H1 (cell line): ENCODE results near the gene TTBK2. TPM values are rescaled to one million over a fixed set of nuclear protein-coding genes. Genes with fewer than 3 reads are reported as not detected.

Source experiments
- CTCF ChIA-PET: fragments of 300-600 bp; sonication (Branson Sonifier 250); formaldehyde crosslinking; loops from one replicate; lab custom pipeline; 2021; ENCODE audit not compliant: partially characterized antibody; lab: Charles Lee
- POLR2A ChIA-PET: fragments of 300-600 bp; sonication (Branson Sonifier 250); formaldehyde crosslinking; loops from one replicate; lab custom pipeline; 2021; ENCODE audit warnings: inconsistent platforms; ENCODE audit not compliant: partially characterized antibody; lab: Charles Lee
- DNase-seq, 2 experiments: peaks; one replicate each; pipeline versions ENCODE4 v3.0.0 to v3.0.0-alpha.2; 2010 to 2022; ENCODE audit warnings: low spot score in 2 of 2, low read depth in 1 of 2, mixed read lengths in 1 of 2
- FAIRE-seq: peaks from 2 replicates; lab custom pipeline; 2011; peaks lifted over from hg19 to GRCh38; lab: Jason Lieb, UNC
- H2AFZ ChIP-seq: 2 replicates; pipeline ENCODE4 v1.8.1; 2012; ENCODE audit warnings: low read length, inconsistent platforms
- H2AK5ac ChIP-seq: 2 replicates; pipeline ENCODE4 v1.6.1; 2013; ENCODE audit warnings: low read depth, low read length
- H2BK120ac ChIP-seq: replicated peaks from 2 replicates; pipeline ENCODE3; 2013; ENCODE audit warnings: low read depth, low read length, inconsistent platforms
- H2BK12ac ChIP-seq: 2 replicates; pipeline ENCODE4 v1.6.1; 2013; ENCODE audit warnings: low read depth, low read length
- H2BK15ac ChIP-seq: 2 replicates; pipeline ENCODE4 v1.6.1; 2013; ENCODE audit warnings: low read length
- H2BK20ac ChIP-seq: 2 replicates; pipeline ENCODE4 v1.6.1; 2013; ENCODE audit warnings: low read length
- H2BK5ac ChIP-seq: 2 replicates; pipeline ENCODE4 v1.6.1; 2013; ENCODE audit warnings: low read depth, low read length
- H3K14ac ChIP-seq: 2 replicates; pipeline ENCODE4 v1.6.1; 2013; ENCODE audit warnings: inconsistent platforms; ENCODE audit not compliant: insufficient read length
- H3K18ac ChIP-seq: 2 replicates; pipeline ENCODE4 v1.6.1; 2013; ENCODE audit warnings: low read length; ENCODE audit errors: extremely low read depth
- H3K23ac ChIP-seq: 2 replicates; pipeline ENCODE4 v1.6.1; 2013; ENCODE audit warnings: inconsistent platforms; ENCODE audit not compliant: insufficient read length
- H3K23me2 ChIP-seq: 2 replicates; pipeline ENCODE4 v1.6.1; 2013; ENCODE audit warnings: low read depth, low read length
- H3K27ac ChIP-seq: 2 replicates; pipeline ENCODE4 v1.6.1; 2011; ENCODE audit warnings: low read depth, low read length, inconsistent platforms
- H3K27me3 ChIP-seq, 4 experiments: replicated peaks in 1 of 4; 1 replicate in 1 of 4; 2 replicates in 3 of 4; pipeline versions ENCODE4 v1.6.1 to v1.8.1; 2011 to 2013; ENCODE audit warnings: low read length in 3 of 4, mild to moderate bottlenecking in 3 of 4, inconsistent platforms in 2 of 4, mixed read lengths in 2 of 4, moderate library complexity in 1 of 4; ENCODE audit not compliant: control insufficient read depth in 3 of 4, insufficient read depth in 3 of 4; ENCODE audit errors: extremely low read depth in 1 of 4
- H3K36me3 ChIP-seq, 4 experiments: 2 replicates each; pipeline versions ENCODE4 v1.6.1 to v1.8.1; 2011 to 2013; ENCODE audit warnings: mild to moderate bottlenecking in 4 of 4, low read length in 3 of 4, moderate library complexity in 2 of 4, control low read depth in 1 of 4, inconsistent platforms in 1 of 4; ENCODE audit not compliant: insufficient read depth in 4 of 4, control insufficient read depth in 2 of 4
- H3K4ac ChIP-seq: replicated peaks from 2 replicates; pipeline ENCODE3; 2013; ENCODE audit warnings: low read length, low read depth, mixed read lengths, inconsistent platforms; ENCODE audit not compliant: insufficient read length
- H3K4me1 ChIP-seq, 4 experiments: replicated peaks in 1 of 4; 1 replicate in 1 of 4; 2 replicates in 3 of 4; pipeline versions ENCODE4 v1.6.1 to v1.8.1; 2011 to 2013; ENCODE audit warnings: low read length in 3 of 4, inconsistent platforms in 2 of 4, mixed read lengths in 1 of 4; ENCODE audit not compliant: insufficient read depth in 4 of 4, control insufficient read depth in 3 of 4
- H3K4me2 ChIP-seq, 2 experiments: 2 replicates each; pipeline versions ENCODE4 v1.6.1 to v1.8.1; 2011 to 2013; ENCODE audit warnings: low read depth in 2 of 2, low read length in 2 of 2, control low read depth in 1 of 2, inconsistent platforms in 1 of 2, mild to moderate bottlenecking in 1 of 2; ENCODE audit not compliant: insufficient read depth in 1 of 2
- H3K4me3 ChIP-seq, 4 experiments: fragments of 200-600, 300-600 bp in 1 of 4; sonication (generic), shearing (Covaris generic), sonication (Bioruptor Twin) in 1 of 4; 2 replicates each; pipeline versions ENCODE4 v1.5.1 to v1.8.1; 2011 to 2016; ENCODE audit warnings: low read length in 4 of 4, low read depth in 3 of 4, control low read depth in 2 of 4, inconsistent platforms in 2 of 4, mild to moderate bottlenecking in 2 of 4, mixed read lengths in 1 of 4, moderate library complexity in 1 of 4; ENCODE audit not compliant: insufficient read depth in 2 of 4; ENCODE audit errors: extremely low read depth in 1 of 4
- H3K56ac ChIP-seq: replicated peaks from 2 replicates; pipeline ENCODE3; 2013; ENCODE audit warnings: low read depth, mild to moderate bottlenecking, mixed read lengths, low read length, inconsistent platforms; ENCODE audit not compliant: insufficient read length
- H3K79me1 ChIP-seq: 2 replicates; pipeline ENCODE4 v1.6.1; 2013; ENCODE audit warnings: low read depth, low read length, control low read depth
- H3K79me2 ChIP-seq, 2 experiments: 2 replicates each; pipeline versions ENCODE4 v1.6.1 to v1.8.1; 2012 to 2013; ENCODE audit warnings: low read length in 2 of 2, mild to moderate bottlenecking in 2 of 2, inconsistent platforms in 1 of 2; ENCODE audit not compliant: insufficient read depth in 2 of 2, control insufficient read depth in 1 of 2
- H3K9ac ChIP-seq, 4 experiments: replicated peaks in 1 of 4; 1 replicate in 1 of 4; 2 replicates in 3 of 4; pipeline versions ENCODE4 v1.6.1 to v1.8.1; 2011 to 2013; ENCODE audit warnings: low read depth in 3 of 4, low read length in 3 of 4, control low read depth in 2 of 4, mild to moderate bottlenecking in 2 of 4, moderate library complexity in 2 of 4, inconsistent platforms in 1 of 4; ENCODE audit errors: extremely low read depth in 1 of 4
- H3K9me3 ChIP-seq, 2 experiments: 2 replicates each; pipeline versions ENCODE4 v1.6.1 to v1.8.1; 2012 to 2013; ENCODE audit warnings: mild to moderate bottlenecking in 2 of 2, moderate library complexity in 2 of 2, control low read depth in 1 of 2, inconsistent platforms in 1 of 2, low read depth in 1 of 2, low read length in 1 of 2, mixed read lengths in 1 of 2; ENCODE audit not compliant: insufficient read depth in 2 of 2
- H4K20me1 ChIP-seq, 2 experiments: replicated peaks in 1 of 2; 2 replicates each; pipeline versions ENCODE3 to v1.8.1; 2011 to 2013; ENCODE audit warnings: inconsistent platforms in 2 of 2, low read length in 2 of 2, mild to moderate bottlenecking in 1 of 2; ENCODE audit not compliant: insufficient read depth in 2 of 2, control insufficient read depth in 1 of 2
- H4K5ac ChIP-seq: 2 replicates; pipeline ENCODE4 v1.6.1; 2013; ENCODE audit warnings: low read length, low read depth, mixed read lengths, inconsistent platforms; ENCODE audit not compliant: insufficient read length
- H4K8ac ChIP-seq: 2 replicates; pipeline ENCODE4 v1.8.0; 2013; ENCODE audit warnings: mild to moderate bottlenecking, moderate library complexity, low read length, inconsistent platforms; ENCODE audit not compliant: insufficient read depth; ENCODE audit errors: extremely low read depth
- H4K91ac ChIP-seq: replicated peaks from 2 replicates; pipeline ENCODE3; 2013; ENCODE audit warnings: low read length, mixed read lengths, inconsistent platforms; ENCODE audit not compliant: insufficient read length
- ASH2L ChIP-seq: fragments of 200-600, 300-600 bp; sonication (generic); IDR thresholded peaks from one replicate; pipeline ENCODE4 v1.7.1; 2017; ENCODE audit warnings: low read length
- BACH1 ChIP-seq: IDR thresholded peaks from 2 replicates; pipeline ENCODE4 v1.6.1; 2012; ENCODE audit warnings: low read length, improper control_type of control experiment
- BRCA1 ChIP-seq: IDR thresholded peaks from 2 replicates; pipeline ENCODE4 v1.6.1; 2012; ENCODE audit warnings: low read depth, low read length, improper control_type of control experiment
- CBX8 ChIP-seq: fragments of 300-800, 300-1000 bp; sonication (generic); IDR thresholded peaks from 2 replicates; pipeline ENCODE4 v1.7.1; 2016; ENCODE audit warnings: low read depth, low read length, borderline replicate concordance
- CEBPB ChIP-seq: IDR thresholded peaks from 2 replicates; pipeline ENCODE4 v1.6.1; 2012; ENCODE audit warnings: low read depth, low read length
- CHD2 ChIP-seq: IDR thresholded peaks from 2 replicates; pipeline ENCODE4 v1.6.1; 2012; ENCODE audit warnings: low read length, improper control_type of control experiment
- HDAC2 ChIP-seq, 2 experiments: fragments of 300-600 bp in 1 of 2; sonication (generic) in 1 of 2; IDR thresholded peaks; 2 replicates each; pipeline ENCODE4 v1.6.1; 2011 to 2012; ENCODE audit warnings: low read depth in 2 of 2, low read length in 2 of 2, mild to moderate bottlenecking in 2 of 2, moderate library complexity in 2 of 2, borderline replicate concordance in 1 of 2, inconsistent platforms in 1 of 2
- JUND ChIP-seq: IDR thresholded peaks from 2 replicates; pipeline ENCODE4 v1.6.1; 2011; ENCODE audit warnings: mild to moderate bottlenecking, improper control_type of control experiment, low read length
- KDM4A ChIP-seq: IDR thresholded peaks from one replicate; pipeline ENCODE4 v1.7.1; 2012; ENCODE audit warnings: low read depth, mild to moderate bottlenecking, moderate library complexity, low read length, inconsistent platforms; ENCODE audit not compliant: severe bottlenecking
- NRF1 ChIP-seq: IDR thresholded peaks from 2 replicates; pipeline ENCODE4 v1.6.1; 2011; ENCODE audit warnings: mild to moderate bottlenecking, low read depth, low read length, improper control_type of control experiment
- POLR2AphosphoS5 ChIP-seq: IDR thresholded peaks from 2 replicates; pipeline ENCODE4 v1.6.1; 2011; ENCODE audit warnings: low read depth, low read length
- RFX5 ChIP-seq: IDR thresholded peaks from 2 replicates; pipeline ENCODE4 v1.6.1; 2011; ENCODE audit warnings: low read depth, low read length, improper control_type of control experiment, borderline replicate concordance
- SIX5 ChIP-seq: IDR thresholded peaks from 2 replicates; pipeline ENCODE4 v1.6.1; 2011; ENCODE audit warnings: mild to moderate bottlenecking, low read depth, low read length
- SP2 ChIP-seq: IDR thresholded peaks from 2 replicates; pipeline ENCODE4 v1.6.1; 2012; ENCODE audit warnings: mild to moderate bottlenecking, low read length, inconsistent platforms
- TEAD4 ChIP-seq: IDR thresholded peaks from 2 replicates; pipeline ENCODE4 v1.6.1; 2012; ENCODE audit warnings: low read depth, low read length, inconsistent platforms, mixed read lengths
- WGBS, 2 experiments: shearing (Covaris generic) in 1 of 2; methylation state at CpG; one replicate each; pipeline versions ENCODE4 v1.1.6 to v1.1.7; 2013 to 2015; ENCODE audit warnings: low lambda C conversion rate in 2 of 2, mixed read lengths in 2 of 2, inconsistent platforms in 1 of 2, low coverage in 1 of 2, missing lambda C conversion rate in 1 of 2; ENCODE audit not compliant: insufficient replicate concordance in 2 of 2, insufficient coverage in 1 of 2, insufficient read length in 1 of 2; ENCODE audit errors: extremely low coverage in 1 of 2, missing lambda C conversion rate in 1 of 2; 5-methylcytosine and 5-hydroxymethylcytosine counted together
- polyA plus RNA-seq, 7 experiments: library from polyadenylated mRNA; depleted of rRNA in 3 of 7; stranded (reverse) in 5 of 7; unstranded in 2 of 7; fragments of >200 nt in 5 of 7; fragments of 200-250 nt in 2 of 7; gene quantifications; 1 replicate in 5 of 7; 2 replicates in 1 of 7; 4 replicates in 1 of 7; pipeline versions ENCODE4 v1.2.1 to v1.2.3, GENCODE V29; 2011 to 2013; ENCODE audit warnings: missing spikeins in 2 of 7, mixed read lengths in 2 of 7
- total RNA-seq: library from RNA; stranded (reverse); fragmentation: NEBNext Ultra II Directional; extraction: Animal tissue kit (Norgen Biotek cat#: 25700); gene quantifications from 2 replicates; pipeline ENCODE4 v1.2.1, GENCODE V29; 2021

Gene TTBK2
- total and polyA plus RNA-seq, 2 of the 8 experiments (the other 6 are each of a cell fraction or from before 2014, with no cell fraction given): 2.7 to 18.2 TPM

GRCh38 chr15:42721916-42722315 is 198.7 kb downstream of the TTBK2 start:
- ChIA-PET POLR2A (interaction anchor here (0.9 to 5.5 kb wide), 2 partner anchors 10 to 259 kb away, joined by 3 to 27 read pairs; no protein-coding TSS in a partner anchor), CTCF (interaction anchor here (1.3 to 3.4 kb wide), 8 partner anchors 8 to 79 kb away, joined by 4 to 27 read pairs (median 6); no protein-coding TSS in a partner anchor)
- 0 out of 2 replicates have a peak, but pooled peaks cover 3% of the 10 kb centered on the region for H3K23me2 ChIP-seq
- H2AK5ac ChIP-seq: no peak overlapping the region
- FAIRE-seq: no peak
- H3K79me2 ChIP-seq: no peaks in the 10 kb centered on the region
- no peak overlapping the region for H3K4me2 ChIP-seq
- H3K79me1 ChIP-seq: no peaks in the 10 kb centered on the region
- 73% methylated on average over 3 of the region's 3 CpGs; no CpG with 5 or more reads in 1 of the 2 experiments for WGBS, 2 experiments
- no peak overlapping the region for H3K56ac ChIP-seq
- no peak overlapping the region for H2BK12ac ChIP-seq
- no peak overlapping the region for H3K14ac ChIP-seq
- no peak overlapping the region for H4K91ac ChIP-seq
- no peak overlapping the region for H2BK15ac ChIP-seq
- H3K27ac ChIP-seq: no peak overlapping the region
- no peak overlapping the region for H2AFZ ChIP-seq
- H4K5ac ChIP-seq: no peak overlapping the region
- peaks cover 2 to 4% of the 10 kb centered on the region in 2 experiments for H4K20me1 ChIP-seq
- no peak overlapping the region for H3K18ac ChIP-seq
- no peak overlapping the region for H2BK120ac ChIP-seq
- no peak overlapping the region for H4K8ac ChIP-seq
- no peak for DNase-seq
- no peak overlapping the region for H3K4ac ChIP-seq
- no peak overlapping the region for H2BK20ac ChIP-seq
- no peaks in the 10 kb centered on the region for H3K27me3 ChIP-seq
- no peaks in the 10 kb centered on the region for H3K4me1 ChIP-seq
- no peak overlapping the region for H3K23ac ChIP-seq
- H2BK5ac ChIP-seq: no peak overlapping the region
- H3K9me3 ChIP-seq: no peaks in the 10 kb centered on the region
- H3K36me3 ChIP-seq: peaks cover 6 to 41% (median 22%) of the 10 kb centered on the region in 4 experiments
- H3K4me3 ChIP-seq: no peak overlapping the region
- no peak overlapping the region for H3K9ac ChIP-seq
- TF ChIP-seq CBX8: no peak
- TF ChIP-seq POLR2AphosphoS5: no peak
- no peak for TF ChIP-seq SIX5
- no peak for TF ChIP-seq SP2
- TF ChIP-seq RFX5: no peak
- TF ChIP-seq TEAD4: no peak
- TF ChIP-seq KDM4A: no peak
- TF ChIP-seq CHD2: no peak
- TF ChIP-seq NRF1: no peak
- TF ChIP-seq HDAC2 (IDR thresholded peaks at IDR 0.05; ENCODE audit: borderline replicate concordance in 1 of 2, low read depth in 2 of 2, low read length in 2 of 2): no peak
- no peak for TF ChIP-seq ASH2L
- TF ChIP-seq JUND: no peak
- no peak for TF ChIP-seq BRCA1
- no peak for TF ChIP-seq BACH1
- no peak for TF ChIP-seq CEBPB
